IPS-18c (cell line): ENCODE measurements around the gene TTLL9.
"Not testable (repeated sequence)": the region's sequence is repeated elsewhere in the genome, so short reads cannot be mapped to it uniquely, and the experiment has no call there.

Experiments used
- H3K4me3 ChIP-seq: 2 replicates; pipeline ENCODE4 v1.7.0; 2013; ENCODE audit warnings: low read depth, mild to moderate bottlenecking, low read length, moderate library complexity; ENCODE audit not compliant: insufficient read depth
- H3K9me3 ChIP-seq: one replicate; pipeline ENCODE4 v1.6.1; 2013; ENCODE audit warnings: mild to moderate bottlenecking, low read length, moderate library complexity; ENCODE audit not compliant: control insufficient read depth, insufficient read depth

The TTLL9 gene

DNA sequence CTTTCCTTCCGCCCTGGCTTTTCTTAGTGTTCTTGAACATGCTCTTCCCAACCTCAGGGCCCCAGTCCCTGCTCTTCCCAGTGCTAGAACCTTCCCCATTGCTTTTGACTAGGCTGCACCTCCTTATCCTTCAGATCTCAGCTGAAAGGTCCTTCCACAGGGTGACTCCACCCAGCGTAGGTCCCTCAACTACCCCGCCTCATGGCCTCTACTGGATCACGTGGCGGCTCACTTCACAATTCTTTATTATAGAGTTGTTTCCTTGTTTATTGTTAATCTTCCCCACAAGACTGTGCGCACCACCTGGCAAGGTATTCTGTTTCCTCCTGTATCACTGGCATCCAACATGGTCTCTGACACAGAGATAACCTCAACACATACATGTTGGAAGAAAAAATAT is 31.2 kb downstream of the TTLL9 start:
- H3K4me3 ChIP-seq = no peak overlapping the region
- no peaks in the 10 kb centered on the region for H3K9me3 ChIP-seq

DNA sequence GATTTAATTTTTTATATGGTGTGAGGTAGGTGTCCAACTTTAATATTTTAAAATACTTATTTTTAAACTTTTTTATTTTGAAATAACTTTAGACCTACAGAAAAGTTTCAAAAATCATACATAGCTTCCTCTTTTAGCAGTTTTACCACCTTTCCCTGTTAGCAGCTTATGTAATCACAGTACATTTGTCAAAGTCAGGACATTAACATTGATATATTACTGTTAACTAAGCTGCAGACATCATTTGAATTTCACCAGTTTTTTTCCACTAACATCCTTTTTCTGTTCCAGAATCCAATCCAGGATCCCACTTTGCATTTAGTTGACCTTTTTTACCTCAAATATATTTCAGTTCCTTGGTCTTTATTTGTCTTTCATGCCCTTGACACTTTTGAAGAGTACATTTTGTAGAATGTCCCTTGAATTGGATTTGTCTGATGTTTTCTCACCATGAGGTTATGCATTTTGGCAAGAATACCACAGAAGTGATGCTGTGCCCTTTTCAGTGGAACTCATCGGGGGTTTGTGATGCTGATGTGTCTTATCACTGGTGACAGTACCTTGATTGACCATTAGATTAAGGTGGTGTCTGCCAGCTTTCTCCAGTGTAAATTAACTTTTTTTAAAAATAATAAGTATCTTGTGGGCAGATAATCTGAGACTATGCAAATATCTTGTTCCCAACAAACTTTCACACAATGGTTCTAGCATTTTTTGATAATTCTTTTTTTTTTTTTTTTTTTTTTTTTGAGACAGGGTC is 33.4 kb downstream of the TTLL9 start:
- H3K4me3 ChIP-seq = no peak overlapping the region
- no peaks in the 10 kb centered on the region for H3K9me3 ChIP-seq

GRCh38 chr20:31906001-31906400 is 35.6 kb downstream of the TTLL9 start:
- Histone ChIP-seq H3K9me3 (no peaks in the 10 kb centered on the region), H3K4me3 (no peak overlapping the region)

GRCh38 chr20:31907046-31907445 is 36.6 kb downstream of the TTLL9 start:
- Histone ChIP-seq H3K9me3 (no peaks in the 10 kb centered on the region), H3K4me3 (no peak overlapping the region)

- no peak overlapping the region for H3K4me3 ChIP-seq
- H3K9me3 ChIP-seq = no peaks in the 10 kb centered on the region
These were observed 37.6 kb downstream of the TTLL9 start for GRCh38 chr20:31908016-31908415.

DNA sequence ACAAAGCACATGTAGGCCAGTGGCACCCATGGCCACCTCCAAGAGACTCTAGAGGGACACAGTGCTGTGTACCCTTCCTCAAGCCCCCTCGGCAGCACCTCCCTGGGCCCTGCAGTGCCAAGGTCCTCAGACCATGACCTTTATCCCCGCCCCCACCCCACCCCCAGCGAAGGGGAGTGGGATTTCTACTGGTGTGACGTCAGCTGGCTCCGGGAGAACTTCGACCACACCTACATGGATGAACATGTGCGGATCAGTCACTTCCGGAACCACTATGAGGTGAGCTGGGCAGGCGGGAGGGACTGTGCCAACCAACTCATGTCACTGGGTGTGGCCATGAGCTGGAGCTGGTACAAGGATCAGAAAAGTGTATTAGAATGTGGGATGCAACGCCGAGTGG is 38.0 kb downstream of the TTLL9 start:
- H3K9me3 ChIP-seq = no peaks in the 10 kb centered on the region
- H3K4me3 ChIP-seq = no peak overlapping the region

- Histone ChIP-seq H3K9me3 (no peaks in the 10 kb centered on the region), H3K4me3 (no peak overlapping the region)
These were observed 39.0 kb downstream of the TTLL9 start for GRCh38 chr20:31909253-31910070.

GRCh38 chr20:31910071-31910803 is 39.8 kb downstream of the TTLL9 start:
- Histone ChIP-seq H3K4me3 (no peak overlapping the region), H3K9me3 (no peaks in the 10 kb centered on the region)

- Histone ChIP-seq H3K4me3 (no peak overlapping the region), H3K9me3 (no peaks in the 10 kb centered on the region)
These were observed 43.2 kb downstream of the TTLL9 start for GRCh38 chr20:31913431-31914157.

- no peak overlapping the region for H3K4me3 ChIP-seq
- H3K9me3 ChIP-seq = no peaks in the 10 kb centered on the region
These were observed 43.7 kb downstream of the TTLL9 start for GRCh38 chr20:31914170-31914569.

GRCh38 chr20:31915491-31916280 is 45.3 kb downstream of the TTLL9 start:
- no peak overlapping the region for H3K4me3 ChIP-seq
- no peaks in the 10 kb centered on the region for H3K9me3 ChIP-seq

GRCh38 chr20:31916708-31917107 is 46.3 kb downstream of the TTLL9 start:
- Histone ChIP-seq H3K4me3 (no peak overlapping the region), H3K9me3 (no peaks in the 10 kb centered on the region)

GRCh38 chr20:31917962-31918412 is 47.6 kb downstream of the TTLL9 start:
- not testable (repeated sequence) for H3K9me3 ChIP-seq, H3K4me3 ChIP-seq

DNA sequence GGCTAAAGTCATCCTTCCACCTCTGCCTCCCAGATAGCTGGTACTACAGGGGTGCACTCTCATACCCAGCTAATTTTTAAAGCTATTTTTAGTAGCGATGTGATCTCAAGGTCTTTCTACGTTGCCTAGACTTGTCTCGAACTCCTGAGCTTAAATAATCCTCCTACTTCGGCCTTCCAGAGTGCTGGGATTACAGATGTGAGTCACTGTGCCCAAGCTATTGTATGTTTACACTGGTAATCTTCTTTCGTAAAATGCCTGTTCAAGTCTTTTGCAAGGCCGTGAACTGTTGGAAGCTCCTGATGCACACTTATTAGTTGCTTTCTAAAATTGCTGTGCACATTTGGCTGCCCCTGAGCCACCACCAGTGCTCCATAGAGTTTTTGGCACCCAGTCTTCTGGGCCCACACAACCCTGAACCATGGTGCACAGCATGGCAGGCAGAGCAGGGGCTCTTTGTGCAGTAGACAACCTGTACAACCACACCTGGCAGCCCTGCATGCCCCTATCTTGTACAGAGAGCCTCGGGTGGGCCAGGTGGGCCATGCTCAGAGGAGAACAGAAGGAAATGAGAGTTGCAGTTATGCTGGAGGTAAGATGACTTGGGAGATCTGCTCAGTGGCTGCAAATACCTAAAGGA is 48.2 kb downstream of the TTLL9 start:
- no peaks in the 10 kb centered on the region for H3K9me3 ChIP-seq
- no peak overlapping the region for H3K4me3 ChIP-seq

DNA sequence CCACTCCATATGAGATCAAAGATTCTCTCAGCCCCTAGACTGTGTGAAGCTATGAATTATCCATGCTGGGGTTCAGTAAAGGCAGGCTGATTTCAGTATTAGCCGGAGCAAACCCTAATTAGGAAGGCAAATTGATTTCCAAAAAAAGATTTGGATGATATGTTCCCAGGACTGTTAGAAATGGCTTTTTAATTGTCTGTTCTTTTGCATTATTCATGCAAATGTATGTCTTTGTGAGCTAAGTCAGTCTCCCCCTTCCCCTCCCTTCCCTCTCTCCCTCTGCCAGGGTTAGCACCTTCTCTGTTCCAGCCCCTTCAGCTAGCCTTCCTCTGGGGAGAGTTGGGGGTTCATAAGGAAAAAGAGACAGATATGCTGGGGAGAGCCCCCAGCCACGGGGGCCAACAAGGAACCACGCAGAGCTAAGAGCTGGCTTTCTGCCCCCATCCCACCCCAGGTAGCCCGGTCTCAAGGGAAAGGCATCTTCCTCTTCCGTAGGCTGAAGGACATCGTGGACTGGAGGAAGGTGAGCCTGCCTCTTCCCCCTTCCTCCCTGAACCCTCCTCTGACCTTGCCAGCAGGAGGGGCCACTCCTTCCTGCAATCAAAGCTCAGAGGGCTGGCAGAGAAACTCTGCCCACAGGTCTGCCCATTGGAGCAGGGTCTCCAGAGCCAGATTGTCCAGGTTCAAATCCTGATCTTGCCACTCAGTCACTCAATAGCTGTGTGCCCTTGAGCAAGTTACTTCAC is 49.1 kb downstream of the TTLL9 start:
- H3K4me3 ChIP-seq = no peak overlapping the region

More for the DNA sequence above, 49.1 kb downstream of the TTLL9 start:
- no peaks in the 10 kb centered on the region for H3K9me3 ChIP-seq
